IPS DF 6.9 (cell line): Measurements from ENCODE around the gene EPN2.

Experiments used
- DNase-seq: peaks from one replicate; pipeline ENCODE4 v3.0.0-alpha.2; 2013; ENCODE audit warnings: low read depth, low spot score
- H3K27ac ChIP-seq: one replicate; pipeline ENCODE4 v1.5.1; 2013; ENCODE audit warnings: low read length, control low read depth
- H3K27me3 ChIP-seq: 2 replicates; pipeline ENCODE4 v1.6.1; 2013; ENCODE audit warnings: mild to moderate bottlenecking, low read length; ENCODE audit not compliant: control insufficient read depth, insufficient read depth
- H3K36me3 ChIP-seq: 2 replicates; pipeline ENCODE4 v1.6.1; 2013; ENCODE audit warnings: low read length; ENCODE audit not compliant: control insufficient read depth, insufficient read depth
- H3K4me1 ChIP-seq: 2 replicates; pipeline ENCODE4 v1.6.1; 2013; ENCODE audit warnings: low read length; ENCODE audit not compliant: control insufficient read depth, insufficient read depth
- H3K4me3 ChIP-seq: 2 replicates; pipeline ENCODE4 v1.5.1; 2013; ENCODE audit warnings: mild to moderate bottlenecking, low read length
- H3K9me3 ChIP-seq: 2 replicates; pipeline ENCODE4 v1.6.1; 2013; ENCODE audit warnings: low read length, inconsistent platforms; ENCODE audit not compliant: control insufficient read depth, insufficient read depth
- WGBS: extraction: QIAGEN DNeasy Blood & Tissue Kit; methylation state at CpG from one replicate; pipeline ENCODE4 v1.1.7; 2013; ENCODE audit warnings: mixed read lengths, missing lambda C conversion rate; ENCODE audit not compliant: insufficient read length, insufficient coverage; 5-methylcytosine and 5-hydroxymethylcytosine counted together

EPN2 gene

GRCh38 chr17:19292377-19292711, 55.2 kb downstream of the EPN2 start:
- Histone ChIP-seq H3K4me1 (peaks cover 2% of the 10 kb centered on the region; the same call in 1 of the 2 replicates), H3K4me3 (no peak overlapping the region), H3K9me3 (no peaks in the 10 kb centered on the region), H3K36me3 (no peaks in the 10 kb centered on the region), H3K27me3 (no peaks in the 10 kb centered on the region), H3K27ac (no peak overlapping the region)
- DNase-seq, result no peak
- WGBS, result no CpG with 5 or more reads among the region's 4 CpGs

DNA sequence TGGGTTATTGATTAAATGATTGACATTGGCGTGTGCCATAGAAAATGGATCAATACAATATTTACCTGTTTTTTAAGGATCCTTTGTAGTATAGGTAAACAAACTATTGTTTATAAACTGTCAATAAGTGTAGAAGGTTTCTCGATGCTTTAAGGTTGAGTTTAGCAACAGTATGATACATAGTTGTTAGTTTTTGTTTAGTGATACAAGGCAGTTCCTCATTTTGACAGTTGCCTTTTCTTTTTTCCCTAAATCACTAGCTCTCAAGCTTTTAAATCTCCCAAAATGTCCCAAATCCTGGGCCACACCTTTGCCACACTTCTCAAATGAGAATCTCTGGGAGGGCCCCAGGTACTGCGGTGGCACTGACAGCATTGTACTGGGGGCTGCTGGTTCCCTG, 57.3 kb downstream of the EPN2 start:
- Histone ChIP-seq H3K4me3 (no peak overlapping the region), H3K4me1 (no peaks in the 10 kb centered on the region), H3K36me3 (no peaks in the 10 kb centered on the region), H3K9me3 (no peaks in the 10 kb centered on the region), H3K27me3 (no peaks in the 10 kb centered on the region), H3K27ac (no peak overlapping the region)
- 100% methylated on average over 1 of the region's 3 CpGs for WGBS
- DNase-seq, result no peak

GRCh38 chr17:19295473-19296135, 58.4 kb downstream of the EPN2 start:
- DNase-seq, result no peak
- H3K9me3 ChIP-seq, result no peaks in the 10 kb centered on the region
- no peaks in the 10 kb centered on the region for H3K27me3 ChIP-seq
- H3K36me3 ChIP-seq, result no peaks in the 10 kb centered on the region
- H3K4me3 ChIP-seq, result no peak overlapping the region
- no CpG with 5 or more reads among the region's 8 CpGs for WGBS
- no peak overlapping the region for H3K27ac ChIP-seq
- no peaks in the 10 kb centered on the region for H3K4me1 ChIP-seq

DNA sequence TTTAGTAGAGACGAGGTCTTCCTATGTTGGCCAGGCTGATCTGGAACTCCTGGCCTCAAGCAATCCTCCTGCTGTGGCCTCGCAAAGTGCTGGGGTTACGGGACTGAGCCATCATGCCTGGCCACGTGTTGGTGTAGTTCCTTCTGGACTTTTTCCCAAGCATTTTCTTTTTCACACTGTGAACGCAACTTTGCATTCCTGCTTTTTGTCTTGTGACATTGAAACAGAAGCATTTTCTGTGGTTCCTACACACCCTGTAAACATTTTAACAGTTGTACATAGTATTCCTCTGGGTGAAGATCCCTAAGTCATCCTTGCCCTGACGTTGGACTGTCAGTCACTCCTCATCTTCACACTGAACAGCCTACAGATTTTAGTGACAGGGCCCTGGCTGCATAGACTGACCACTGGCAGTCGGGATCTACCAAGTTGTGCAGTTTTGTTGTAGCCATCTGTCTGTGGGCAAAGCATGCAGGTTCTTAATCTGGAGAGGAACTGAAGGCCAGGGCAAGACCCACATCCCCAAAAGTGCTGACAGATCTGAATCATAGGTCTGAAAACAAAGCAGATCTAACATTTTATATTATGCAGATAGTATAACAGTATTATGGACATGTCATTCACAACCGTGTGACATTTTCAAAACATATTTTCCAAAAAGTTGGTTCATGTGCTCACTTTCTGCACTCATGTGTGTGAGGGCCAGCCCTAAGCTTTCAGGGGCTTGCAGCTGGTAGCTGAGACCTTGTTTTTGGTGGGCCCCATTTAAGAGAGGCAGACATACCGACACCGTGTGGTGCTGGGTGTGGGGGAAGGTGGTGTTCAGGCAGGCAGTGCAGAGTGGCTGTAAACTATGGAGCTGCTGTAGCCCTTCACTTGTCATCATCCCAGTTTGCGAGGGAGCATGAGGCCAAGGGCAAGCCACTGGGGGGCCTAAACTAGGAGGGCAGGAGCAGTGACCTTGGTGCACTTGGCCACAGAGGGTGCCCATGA, 59.9 kb downstream of the EPN2 start:
- H3K4me3 ChIP-seq, result no peak overlapping the region
- DNase-seq, result no peak
- H3K27ac ChIP-seq, result no peak overlapping the region
- no CpG with 5 or more reads among the region's 11 CpGs for whole genome bisulfite sequencing
- no peaks in the 10 kb centered on the region for H3K36me3 ChIP-seq
- H3K27me3 ChIP-seq, result no peaks in the 10 kb centered on the region
- no peaks in the 10 kb centered on the region for H3K4me1 ChIP-seq
- no peaks in the 10 kb centered on the region for H3K9me3 ChIP-seq

DNA sequence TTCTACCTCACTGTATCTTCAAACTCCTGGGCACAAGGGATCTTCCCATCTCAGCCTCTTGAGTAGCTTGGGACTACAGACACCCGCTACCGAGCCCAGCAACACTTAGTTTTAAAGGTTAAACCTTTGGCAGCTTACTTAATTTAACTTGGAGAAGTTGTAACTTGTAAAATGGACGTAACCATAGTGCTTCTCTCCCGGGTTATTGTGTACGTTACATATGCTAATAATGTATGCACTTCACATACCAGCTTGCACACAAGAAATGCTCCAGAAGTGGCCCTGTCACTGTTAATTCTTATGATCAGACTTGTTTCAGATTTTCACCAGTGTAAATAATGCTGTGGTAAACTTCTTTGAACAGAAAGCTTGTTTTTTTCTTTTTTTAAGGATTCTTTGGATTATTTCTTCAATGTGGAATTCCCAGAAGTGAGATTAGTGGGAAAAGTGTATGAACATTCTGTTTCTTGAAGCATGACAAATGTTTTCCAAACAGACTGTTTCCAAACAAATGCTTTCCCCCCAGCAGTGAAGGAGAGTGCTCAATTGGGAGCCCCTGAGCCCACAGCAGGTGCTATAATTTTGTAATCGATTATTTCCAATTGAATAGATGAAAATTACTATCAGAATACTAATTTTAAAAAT, 61.5 kb downstream of the EPN2 start:
- no peak overlapping the region for H3K27ac ChIP-seq
- H3K9me3 ChIP-seq, result no peaks in the 10 kb centered on the region
- no peak for DNase-seq
- no peaks in the 10 kb centered on the region for H3K4me1 ChIP-seq
- H3K27me3 ChIP-seq, result no peaks in the 10 kb centered on the region
- WGBS, result no CpG with 5 or more reads among the region's 6 CpGs
- H3K36me3 ChIP-seq, result no peaks in the 10 kb centered on the region
- H3K4me3 ChIP-seq, result no peak overlapping the region

GRCh38 chr17:19299214-19299747, 62.1 kb downstream of the EPN2 start:
- DNase-seq, result no peak
- H3K27me3 ChIP-seq, result no peaks in the 10 kb centered on the region
- WGBS, result no CpG with 5 or more reads among the region's 4 CpGs
- H3K27ac ChIP-seq, result no peak overlapping the region
- no peaks in the 10 kb centered on the region for H3K4me1 ChIP-seq
- H3K4me3 ChIP-seq, result no peak overlapping the region
- no peaks in the 10 kb centered on the region for H3K36me3 ChIP-seq
- no peaks in the 10 kb centered on the region for H3K9me3 ChIP-seq

DNA sequence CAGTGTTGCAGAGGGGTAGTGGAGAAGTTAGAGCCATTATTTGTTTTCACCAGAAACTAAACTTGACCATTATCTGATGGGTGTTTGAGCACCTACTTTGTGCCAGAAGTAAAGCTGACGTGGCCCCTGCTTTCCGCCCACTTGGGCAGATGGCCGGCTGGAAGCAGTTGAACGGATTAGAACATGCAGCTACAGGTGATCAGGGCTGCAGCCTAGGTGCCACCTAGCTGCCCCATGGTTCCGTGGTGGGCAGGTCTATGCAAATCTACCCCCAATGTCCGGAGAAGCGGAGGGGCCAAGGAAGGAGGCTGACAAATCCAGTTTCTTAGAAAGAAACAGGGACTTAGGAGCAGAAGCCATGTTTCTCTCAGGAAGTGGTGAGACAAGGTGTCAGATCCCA, 62.7 kb downstream of the EPN2 start:
- WGBS, result no CpG with 5 or more reads among the region's 7 CpGs
- Histone ChIP-seq H3K36me3 (no peaks in the 10 kb centered on the region), H3K4me3 (no peak overlapping the region), H3K9me3 (no peaks in the 10 kb centered on the region), H3K4me1 (no peaks in the 10 kb centered on the region), H3K27me3 (no peaks in the 10 kb centered on the region), H3K27ac (no peak overlapping the region)
- no peak for DNase-seq

GRCh38 chr17:19301274-19301951, 64.2 kb downstream of the EPN2 start:
- no peaks in the 10 kb centered on the region for H3K36me3 ChIP-seq
- no CpG with 5 or more reads among the region's 5 CpGs for WGBS
- no peak overlapping the region for H3K4me3 ChIP-seq
- no peaks in the 10 kb centered on the region for H3K27me3 ChIP-seq
- H3K4me1 ChIP-seq, result no peaks in the 10 kb centered on the region
- DNase-seq, result no peak
- H3K9me3 ChIP-seq, result no peaks in the 10 kb centered on the region
- H3K27ac ChIP-seq, result no peak overlapping the region

GRCh38 chr17:19301973-19302372, 64.8 kb downstream of the EPN2 start:
- Histone ChIP-seq H3K27ac (no peak overlapping the region), H3K4me3 (no peak overlapping the region), H3K27me3 (no peaks in the 10 kb centered on the region), H3K9me3 (no peaks in the 10 kb centered on the region), H3K36me3 (no peaks in the 10 kb centered on the region), H3K4me1 (no peaks in the 10 kb centered on the region)
- WGBS, result no CpG with 5 or more reads among the region's 9 CpGs
- DNase-seq, result no peak

GRCh38 chr17:19302791-19303331, 65.7 kb downstream of the EPN2 start:
- Histone ChIP-seq H3K4me1 (no peaks in the 10 kb centered on the region), H3K36me3 (no peaks in the 10 kb centered on the region), H3K9me3 (no peaks in the 10 kb centered on the region), H3K27me3 (no peaks in the 10 kb centered on the region), H3K27ac (no peak overlapping the region), H3K4me3 (no peak overlapping the region)
- no peak for DNase-seq
- WGBS, result no CpG with 5 or more reads among the region's 9 CpGs
